ENCODE data around the gene QSOX2.

QSOX2 gene

GRCh38 chr9:136182850-136183422, 62.7 kb downstream of the QSOX2 start:
- Histone ChIP-seq H3F3A (ENCODE audit: insufficient read depth, low read length) (no peaks in the 10 kb centered on the region), H3K4me3 (ENCODE audit: low read depth, low read length, poor library complexity, severe bottlenecking) (no peak overlapping the region), H3K9me3 (ENCODE audit: low read length) (no peaks in the 10 kb centered on the region), H3K9me2 (ENCODE audit: low read depth, low read length) (no peaks in the 10 kb centered on the region), H3K9ac (ENCODE audit: low read length) (no peak overlapping the region), H3K4me1 (ENCODE audit: insufficient read depth, low read length, severe bottlenecking) (no peaks in the 10 kb centered on the region), H4K20me1 (ENCODE audit: insufficient read depth, low read length) (no peaks in the 10 kb centered on the region), H3K4me2 (ENCODE audit: low read length) (no peak overlapping the region), H3K27me3 (ENCODE audit: insufficient read depth, low read length) (peaks cover 7% of the 10 kb centered on the region; the same call in 1 of the 2 replicates), H2AFZ (ENCODE audit: low read length) (no peak overlapping the region), H3K27ac (ENCODE audit: low read depth, low read length, poor library complexity, severe bottlenecking) (no peak overlapping the region), H3K36me3 (ENCODE audit: insufficient read depth, low read length) (no peaks in the 10 kb centered on the region), H3K79me2 (ENCODE audit: insufficient read depth, low read length) (no peaks in the 10 kb centered on the region)
- no peak for TF ChIP-seq CTCF (IDR thresholded peaks at IDR 0.05; ENCODE audit: low read length)
- no peak for TF ChIP-seq EZH2 (IDR thresholded peaks at IDR 0.05; ENCODE audit: borderline replicate concordance, low read length)

- H3K79me2 ChIP-seq (ENCODE audit: insufficient read depth, low read length) = no peaks in the 10 kb centered on the region
- no peaks in the 10 kb centered on the region for H3F3A ChIP-seq (ENCODE audit: insufficient read depth, low read length)
- no peaks in the 10 kb centered on the region for H4K20me1 ChIP-seq (ENCODE audit: insufficient read depth, low read length)
- no peak overlapping the region for H2AFZ ChIP-seq (ENCODE audit: low read length)
- H3K27me3 ChIP-seq (ENCODE audit: insufficient read depth, low read length) = peaks cover 7% of the 10 kb centered on the region; the same call in 1 of the 2 replicates
- H3K4me2 ChIP-seq (ENCODE audit: low read length) = no peak overlapping the region
- no peak overlapping the region for H3K27ac ChIP-seq (ENCODE audit: low read depth, low read length, poor library complexity, severe bottlenecking)
- no peaks in the 10 kb centered on the region for H3K4me1 ChIP-seq (ENCODE audit: insufficient read depth, low read length, severe bottlenecking)
- no peaks in the 10 kb centered on the region for H3K9me3 ChIP-seq (ENCODE audit: low read length)
- no peak overlapping the region for H3K9ac ChIP-seq (ENCODE audit: low read length)
- no peaks in the 10 kb centered on the region for H3K9me2 ChIP-seq (ENCODE audit: low read depth, low read length)
- no peak overlapping the region for H3K4me3 ChIP-seq (ENCODE audit: low read depth, low read length, poor library complexity, severe bottlenecking)
- TF ChIP-seq EZH2 (IDR thresholded peaks at IDR 0.05; ENCODE audit: borderline replicate concordance, low read length) (no peak), CTCF (IDR thresholded peaks at IDR 0.05; ENCODE audit: low read length) (no peak)
- H3K36me3 ChIP-seq (ENCODE audit: insufficient read depth, low read length) = no peaks in the 10 kb centered on the region
Measured at GRCh38 chr9:136182420-136182787, 63.2 kb downstream of the QSOX2 start.

GRCh38 chr9:136181784-136182419, 63.7 kb downstream of the QSOX2 start:
- Histone ChIP-seq H3K27me3 (ENCODE audit: insufficient read depth, low read length) (peaks cover 7% of the 10 kb centered on the region; the same call in 1 of the 2 replicates), H3K4me2 (ENCODE audit: low read length) (no peak overlapping the region), H2AFZ (ENCODE audit: low read length) (no peak overlapping the region), H3K36me3 (ENCODE audit: insufficient read depth, low read length) (no peaks in the 10 kb centered on the region), H3K9me2 (ENCODE audit: low read depth, low read length) (no peaks in the 10 kb centered on the region), H3K79me2 (ENCODE audit: insufficient read depth, low read length) (no peaks in the 10 kb centered on the region), H3K4me1 (ENCODE audit: insufficient read depth, low read length, severe bottlenecking) (no peaks in the 10 kb centered on the region), H4K20me1 (ENCODE audit: insufficient read depth, low read length) (no peaks in the 10 kb centered on the region), H3K9me3 (ENCODE audit: low read length) (no peaks in the 10 kb centered on the region), H3K4me3 (ENCODE audit: low read depth, low read length, poor library complexity, severe bottlenecking) (no peak overlapping the region), H3K9ac (ENCODE audit: low read length) (no peak overlapping the region), H3F3A (ENCODE audit: insufficient read depth, low read length) (no peaks in the 10 kb centered on the region), H3K27ac (ENCODE audit: low read depth, low read length, poor library complexity, severe bottlenecking) (no peak overlapping the region)
- no peak for TF ChIP-seq CTCF (IDR thresholded peaks at IDR 0.05; ENCODE audit: low read length)
- TF ChIP-seq EZH2 (IDR thresholded peaks at IDR 0.05; ENCODE audit: borderline replicate concordance, low read length) = no peak
